Fibroblast of lung (primary cell): ENCODE measurements around the gene ACTG1.

Source experiments
- CTCF ChIP-seq, 2 donors: IDR thresholded peaks in 1 of 2; conservative IDR thresholded peaks in 1 of 2; 1 replicate in 1 of 2; 2 replicates in 1 of 2; pipeline ENCODE4 v1.5.1; 2011 to 2012; ENCODE audit warnings: low read length in 2 of 2, control low read depth in 1 of 2, inconsistent platforms in 1 of 2, low read depth in 1 of 2, mild to moderate bottlenecking in 1 of 2
- EZH2 ChIP-seq: IDR thresholded peaks from 2 replicates; pipeline ENCODE4 v1.5.1; 2012; ENCODE audit warnings: low read length, control low read depth, mild to moderate bottlenecking; ENCODE audit errors: missing control alignments

- TF ChIP-seq CTCF (conservative IDR thresholded peaks at IDR 0.05 in 1 of 2, IDR thresholded peaks at IDR 0.05 in 1 of 2; ENCODE audit: low read depth in 1 of 2, low read length in 2 of 2) = no peak
- no peak for TF ChIP-seq EZH2
Observed at GRCh38 chr17:81494626-81495377, 17.8 kb downstream of the ACTG1 start.
